Neuronal stem cell (in vitro differentiated cells): ENCODE results near the gene NDEL1.
"Not testable (repeated sequence)": the region's sequence is repeated elsewhere in the genome, so short reads cannot be mapped to it uniquely, and the experiment has no call there.

ENCODE experiments used
- DNase-seq: peaks from one replicate; pipeline ENCODE4 v3.0.0-alpha.2; 2013; ENCODE audit warnings: low spot score
- H2AFZ ChIP-seq: one replicate; pipeline ENCODE4 v1.6.1; 2013; ENCODE audit warnings: mild to moderate bottlenecking, low read length, inconsistent platforms
- H2AK5ac ChIP-seq: 2 replicates; pipeline ENCODE4 v1.6.1; 2013; ENCODE audit warnings: low read depth, mild to moderate bottlenecking, inconsistent platforms, low read length, moderate library complexity, mixed read lengths
- H2BK120ac ChIP-seq: 2 replicates; pipeline ENCODE4 v1.6.1; 2013; ENCODE audit warnings: low read depth, mild to moderate bottlenecking, inconsistent platforms, low read length, moderate library complexity, mixed read lengths
- H2BK12ac ChIP-seq: one replicate; pipeline ENCODE4 v1.6.1; 2013; ENCODE audit warnings: low read length, inconsistent platforms
- H2BK15ac ChIP-seq: 2 replicates; pipeline ENCODE4 v1.6.1; 2013; ENCODE audit warnings: mild to moderate bottlenecking, low read length, inconsistent platforms, mixed read lengths
- H2BK5ac ChIP-seq: one replicate; pipeline ENCODE4 v1.6.1; 2013; ENCODE audit warnings: inconsistent platforms, mild to moderate bottlenecking, low read length, moderate library complexity
- H3K14ac ChIP-seq: one replicate; pipeline ENCODE4 v1.6.1; 2013; ENCODE audit warnings: low read length, inconsistent platforms
- H3K18ac ChIP-seq: 2 replicates; pipeline ENCODE4 v1.6.1; 2013; ENCODE audit warnings: low read length, inconsistent platforms
- H3K23ac ChIP-seq: 2 replicates; pipeline ENCODE4 v1.6.1; 2013; ENCODE audit warnings: low read depth, mild to moderate bottlenecking, mixed read lengths, low read length, inconsistent platforms; ENCODE audit not compliant: poor library complexity
- H3K27ac ChIP-seq: replicated peaks from 3 replicates; pipeline ENCODE4 v1.5.1; 2013; ENCODE audit warnings: low read length, inconsistent platforms
- H3K27me3 ChIP-seq, 3 experiments: 2 replicates each; pipeline ENCODE4 v1.6.1; 2013; ENCODE audit warnings: low read length in 3 of 3, mild to moderate bottlenecking in 2 of 3, inconsistent platforms in 1 of 3, low read depth in 1 of 3, mixed read lengths in 1 of 3, moderate library complexity in 1 of 3; ENCODE audit not compliant: control insufficient read depth in 3 of 3, insufficient read depth in 3 of 3
- H3K36me3 ChIP-seq, 2 donors: replicated peaks in 1 of 2; 2 replicates each; pipeline ENCODE4 v1.6.1; 2013; ENCODE audit warnings: low read length in 2 of 2; ENCODE audit not compliant: control insufficient read depth in 2 of 2, insufficient read depth in 2 of 2
- H3K4ac ChIP-seq: 2 replicates; pipeline ENCODE4 v1.6.1; 2013; ENCODE audit warnings: inconsistent platforms, mild to moderate bottlenecking, low read length, moderate library complexity
- H3K4me1 ChIP-seq, 2 donors: 1 replicate in 1 of 2; 2 replicates in 1 of 2; pipeline ENCODE4 v1.6.1; 2013; ENCODE audit warnings: low read length in 2 of 2, low read depth in 1 of 2; ENCODE audit not compliant: control insufficient read depth in 2 of 2, insufficient read depth in 1 of 2
- H3K4me2 ChIP-seq: one replicate; pipeline ENCODE4 v1.6.1; 2013; ENCODE audit warnings: mild to moderate bottlenecking, low read length, inconsistent platforms; ENCODE audit not compliant: insufficient read depth, poor library complexity, severe bottlenecking
- H3K4me3 ChIP-seq, 2 donors: 2 replicates each; pipeline ENCODE4 v1.5.1; 2013; ENCODE audit warnings: low read length in 2 of 2, mild to moderate bottlenecking in 2 of 2, inconsistent platforms in 1 of 2, moderate library complexity in 1 of 2
- H3K79me1 ChIP-seq: one replicate; pipeline ENCODE4 v1.6.1; 2013; ENCODE audit warnings: low read depth, mild to moderate bottlenecking, inconsistent platforms, low read length, moderate library complexity
- H3K9ac ChIP-seq: one replicate; pipeline ENCODE4 v1.6.1; 2013; ENCODE audit warnings: mild to moderate bottlenecking, low read depth, low read length, inconsistent platforms; ENCODE audit not compliant: poor library complexity
- H3K9me3 ChIP-seq, 2 donors: replicated peaks in 1 of 2; 2 replicates each; pipeline versions ENCODE3 to v1.6.1; 2013; ENCODE audit warnings: low read length in 2 of 2, mild to moderate bottlenecking in 2 of 2, inconsistent platforms in 1 of 2, low read depth in 1 of 2, mixed read lengths in 1 of 2, moderate library complexity in 1 of 2; ENCODE audit not compliant: control insufficient read depth in 2 of 2, insufficient read depth in 1 of 2
- H4K8ac ChIP-seq: one replicate; pipeline ENCODE4 v1.6.1; 2013; ENCODE audit warnings: low read depth, mild to moderate bottlenecking, inconsistent platforms, low read length, moderate library complexity
- H4K91ac ChIP-seq: one replicate; pipeline ENCODE4 v1.6.1; 2013; ENCODE audit warnings: low read length, low read depth, mild to moderate bottlenecking, inconsistent platforms; ENCODE audit not compliant: poor library complexity
- WGBS, 2 donors: extraction: QIAGEN DNeasy Blood & Tissue Kit; methylation state at CpG; one replicate each; pipeline ENCODE4 v1.1.7; 2013; ENCODE audit warnings: missing lambda C conversion rate in 2 of 2, mixed read lengths in 1 of 2; ENCODE audit not compliant: insufficient read length in 2 of 2, insufficient replicate concordance in 1 of 2; ENCODE audit errors: extremely low coverage in 2 of 2; 5-methylcytosine and 5-hydroxymethylcytosine counted together

Gene NDEL1

DNA sequence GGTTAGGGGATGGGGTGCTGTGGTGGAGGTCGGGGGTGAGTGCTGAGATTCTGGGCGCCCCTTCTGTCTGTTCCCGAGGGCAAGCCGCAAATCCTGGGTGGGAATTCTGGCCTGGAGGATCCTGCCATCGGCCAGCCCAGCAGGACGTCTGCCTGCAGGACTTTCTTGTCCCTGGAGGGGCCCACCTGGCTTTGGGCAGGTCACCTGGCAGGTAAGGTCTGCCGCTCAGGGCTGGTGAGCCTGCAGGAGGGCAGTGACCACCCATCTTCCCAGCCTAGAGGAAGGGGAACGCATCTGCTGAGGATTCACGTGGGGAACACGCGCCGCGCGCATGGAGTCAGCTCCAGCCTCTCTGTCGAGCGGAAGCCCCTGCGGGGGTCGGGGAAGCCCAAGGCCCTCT lies 43.4 kb upstream of the NDEL1 start:
- no CpG with 5 or more reads among the region's 18 CpGs for WGBS, 2 donors
- no peak overlapping the region for H3K27ac ChIP-seq
- no peak overlapping the region for H2AK5ac ChIP-seq

DNA sequence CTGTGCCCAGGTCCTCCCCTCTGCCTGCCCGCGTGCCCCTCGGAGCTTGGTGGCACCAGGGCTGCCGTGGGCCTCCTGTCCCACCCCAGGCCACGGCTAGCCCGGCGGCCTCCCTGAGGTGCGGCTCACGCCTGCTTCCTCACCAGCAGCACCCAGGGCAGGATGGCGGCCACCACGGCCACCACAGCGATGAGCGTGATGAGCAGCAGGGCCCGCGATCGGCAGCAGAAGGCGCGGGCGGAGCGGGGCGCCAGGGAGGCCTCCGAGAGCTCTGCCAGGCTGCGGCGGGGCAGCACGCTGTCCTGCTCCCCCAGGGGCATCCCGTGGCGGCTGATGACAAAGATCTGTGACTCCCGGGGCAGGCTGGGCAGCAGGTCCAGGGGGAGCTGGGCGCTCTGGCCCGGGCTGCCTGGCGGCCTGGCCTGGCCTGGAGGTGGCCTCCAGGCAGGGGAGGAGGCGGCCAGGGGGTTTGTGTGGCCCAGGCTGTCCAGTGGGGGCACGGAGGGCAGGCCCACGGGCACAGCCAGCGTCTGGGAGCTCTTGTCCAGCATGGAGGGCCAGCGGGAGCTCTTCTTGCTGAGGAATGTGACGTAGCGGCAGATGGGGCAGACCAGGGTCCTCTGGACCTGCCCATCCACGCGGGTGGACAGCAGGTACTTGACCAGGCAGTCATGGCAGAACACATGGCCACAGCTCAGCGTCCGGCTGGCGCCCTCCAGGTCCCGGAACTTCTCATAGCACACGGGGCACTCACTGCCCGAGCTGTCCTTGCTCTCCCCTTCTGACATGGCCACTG lies 42.8 kb upstream of the NDEL1 start:
- H3K36me3 ChIP-seq, result no peaks in the 10 kb centered on the region

More for the DNA sequence above, 43.4 kb upstream of the NDEL1 start:
- Histone ChIP-seq H3K4me2 (no peak overlapping the region), H3K9ac (no peak overlapping the region), H3K79me1 (no peaks in the 10 kb centered on the region), H3K4me1 (no peaks in the 10 kb centered on the region), H3K14ac (peak overlapping the region; percentile 10), H3K4ac (no peak overlapping the region), H2BK120ac (no peak overlapping the region), H3K4me3 (no peak overlapping the region), H3K23ac (peak overlapping the region; percentile 62), H3K27me3 (peaks cover 0 to 15% (median 0%) of the 10 kb centered on the region in 3 experiments), H3K9me3 (no peaks in the 10 kb centered on the region), H2AFZ (no peak overlapping the region), H2BK15ac (no peak overlapping the region), H3K18ac (peak overlapping the region; percentile 59), H4K91ac (no peak overlapping the region), H3K36me3 (no peaks in the 10 kb centered on the region), H2BK12ac (no peak overlapping the region), H4K8ac (no peak overlapping the region), H2BK5ac (peak overlapping the region; percentile 48)
- DNase-seq, result no peak

DNA sequence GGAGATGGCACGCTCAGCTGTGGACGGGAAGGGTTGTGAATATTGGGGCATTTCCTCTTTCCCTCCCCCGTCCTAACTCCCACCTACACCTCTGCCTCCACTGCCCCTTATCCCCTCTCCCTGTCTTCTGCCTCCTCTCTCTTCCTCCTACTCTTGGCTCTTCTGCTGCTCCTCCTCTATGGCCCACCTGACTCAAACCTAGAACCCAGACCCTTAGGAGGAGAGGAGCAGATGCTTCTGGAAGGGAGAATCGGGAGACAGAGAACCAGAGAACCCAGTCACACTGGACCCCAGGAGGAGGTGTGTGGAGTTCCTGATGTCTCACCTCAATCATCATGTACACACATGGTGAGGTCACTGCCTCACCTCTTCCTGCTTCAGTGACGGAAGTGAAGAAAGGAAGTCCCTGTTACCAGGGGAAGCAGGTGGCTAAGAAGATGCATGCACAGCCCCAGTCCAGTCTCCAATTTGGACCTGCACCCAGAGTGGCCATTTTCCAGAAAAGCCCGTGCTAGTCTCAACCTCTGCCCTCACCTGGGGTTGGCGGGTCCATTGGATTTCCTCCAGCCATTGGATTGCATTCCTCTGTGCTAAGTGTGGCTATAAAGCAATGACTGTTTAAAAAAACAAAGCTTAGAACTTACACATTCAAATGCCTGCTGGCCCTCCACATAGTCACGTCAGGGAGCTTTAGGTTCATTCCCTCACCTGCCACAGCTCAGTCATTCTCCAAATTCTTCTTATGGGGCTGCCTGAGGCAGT lies 42.0 kb upstream of the NDEL1 start:
- H3K4me2 ChIP-seq, result no peak overlapping the region
- H3K4ac ChIP-seq, result no peak overlapping the region
- H3K4me3 ChIP-seq, result peak overlapping the region in 1 of 2 donors; percentile 13
- H3K27ac ChIP-seq, result no peak overlapping the region
- no peaks in the 10 kb centered on the region for H3K4me1 ChIP-seq
- H3K9ac ChIP-seq, result peak overlapping the region; percentile 39
- H2BK120ac ChIP-seq, result no peak overlapping the region
- no peak overlapping the region for H4K8ac ChIP-seq
- no peak overlapping the region for H2BK5ac ChIP-seq
- no peak for DNase-seq
- peak overlapping the region; percentile 50 for H3K14ac ChIP-seq
- no peak overlapping the region for H2BK15ac ChIP-seq
- no peaks in the 10 kb centered on the region for H3K79me1 ChIP-seq
- H3K9me3 ChIP-seq, result no peaks in the 10 kb centered on the region
- H3K18ac ChIP-seq, result no peak overlapping the region
- WGBS, 2 donors, result no CpG with 5 or more reads among the region's 8 CpGs
- peak overlapping the region; percentile 62 for H3K23ac ChIP-seq
- no peaks in the 10 kb centered on the region for H3K36me3 ChIP-seq
- H2AK5ac ChIP-seq, result peak overlapping the region; percentile 6
- no peak overlapping the region for H4K91ac ChIP-seq
- H2AFZ ChIP-seq, result no peak overlapping the region
- H3K27me3 ChIP-seq, result peaks cover 0 to 22% (median 0%) of the 10 kb centered on the region in 3 experiments
- no peak overlapping the region for H2BK12ac ChIP-seq

More for the DNA sequence above, 42.8 kb upstream of the NDEL1 start:
- no peak overlapping the region for H2BK120ac ChIP-seq
- H4K8ac ChIP-seq, result no peak overlapping the region
- peak overlapping the region; percentile 48 for H2BK5ac ChIP-seq
- H3K9me3 ChIP-seq, result no peaks in the 10 kb centered on the region
- DNase-seq, result no peak
- peaks cover 0 to 20% (median 0%) of the 10 kb centered on the region in 3 experiments for H3K27me3 ChIP-seq
- H3K18ac ChIP-seq, result peak overlapping the region; percentile 59
- peak overlapping the region; percentile 62 for H3K23ac ChIP-seq
- no peak overlapping the region for H2BK12ac ChIP-seq
- H2AFZ ChIP-seq, result no peak overlapping the region
- H3K27ac ChIP-seq, result no peak overlapping the region
- H3K4me2 ChIP-seq, result peak overlapping the region; percentile 3
- H2BK15ac ChIP-seq, result no peak overlapping the region
- no peak overlapping the region for H3K4ac ChIP-seq
- no CpG with 5 or more reads among the region's 46 CpGs for WGBS, 2 donors
- H3K4me3 ChIP-seq, result peak overlapping the region in 1 of 2 donors; percentile 13
- peak overlapping the region; percentile 22 for H2AK5ac ChIP-seq
- no peaks in the 10 kb centered on the region for H3K4me1 ChIP-seq
- peak overlapping the region; percentile 39 for H3K9ac ChIP-seq
- no peaks in the 10 kb centered on the region for H3K79me1 ChIP-seq
- peak overlapping the region; percentile 50 for H3K14ac ChIP-seq
- no peak overlapping the region for H4K91ac ChIP-seq

DNA sequence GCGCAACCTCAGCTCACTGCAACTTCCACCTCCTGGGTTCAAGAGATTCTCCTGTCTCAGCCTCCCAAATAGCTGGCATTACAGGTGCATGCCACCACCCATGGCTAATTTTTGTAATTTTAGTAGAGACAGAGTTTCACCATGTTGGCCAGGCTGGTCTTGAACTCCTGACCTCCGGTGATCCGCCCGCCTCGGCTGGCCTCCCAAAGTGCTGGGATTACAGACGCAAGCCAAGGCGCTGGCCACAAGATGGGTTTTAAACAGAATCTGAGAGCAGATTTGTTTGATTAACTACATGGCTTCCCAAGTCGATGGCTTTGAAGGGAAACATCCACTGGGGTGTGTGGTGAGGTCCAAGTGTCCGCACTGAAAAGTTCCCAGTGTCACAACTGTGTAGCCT lies 41.2 kb upstream of the NDEL1 start:
- no CpG with 5 or more reads among the region's 9 CpGs for WGBS, 2 donors
- H3K79me1 ChIP-seq, H3K4me3 ChIP-seq, H3K4me1 ChIP-seq, H2AK5ac ChIP-seq, H3K18ac ChIP-seq, H3K23ac ChIP-seq, H4K8ac ChIP-seq, H3K9me3 ChIP-seq, H2BK5ac ChIP-seq, H3K14ac ChIP-seq, H3K36me3 ChIP-seq, H2BK12ac ChIP-seq, H2BK120ac ChIP-seq, H3K9ac ChIP-seq, DNase-seq, H4K91ac ChIP-seq, H3K27ac ChIP-seq, H2BK15ac ChIP-seq, H2AFZ ChIP-seq, H3K4me2 ChIP-seq, H3K4ac ChIP-seq: not testable (repeated sequence)
- H3K27me3 ChIP-seq, result peaks cover 0 to 26% (median 0%) of the 10 kb centered on the region in 3 experiments
